ENCODE data around the gene WTIP. TPM values are rescaled to one million over a fixed set of nuclear protein-coding genes. Genes with fewer than 3 reads are reported as not detected.

The WTIP gene
- total RNA-seq (2022; extraction: Qiagen RNA extraction), result 23.6 to 38.2 TPM (median 35.0 TPM) in 5 replicates

GRCh38 chr19:34480971-34481841 is at the start of gene WTIP:
WTIP (plus strand) TSS chr19:34481758; CDS start chr19:34481975, 217 bp downstream.

Other genes with a start within 250 kb of the WTIP start
- 10.4 to 13.2 TPM (median 12.6 TPM) in 5 replicates for gene GARRE1, start 227.2 kb upstream of the WTIP start, total RNA-seq (2022; extraction: Qiagen RNA extraction)
- gene GPI, start 116.6 kb upstream of the WTIP start, total RNA-seq (2022; extraction: Qiagen RNA extraction), result 651 to 723 TPM (median 699 TPM) in 5 replicates
- gene PDCD2L, start 77.4 kb upstream of the WTIP start, total RNA-seq (2022; extraction: Qiagen RNA extraction), result 26.3 to 37.2 TPM (median 35.5 TPM) in 5 replicates
- gene UBA2, start 53.4 kb upstream of the WTIP start, total RNA-seq (2022; extraction: Qiagen RNA extraction), result 224 to 378 TPM (median 234 TPM) in 5 replicates
- gene SCGB2B2, start 195.4 kb downstream of the WTIP start, total RNA-seq (2022; extraction: Qiagen RNA extraction), result 0.02 to 0.13 TPM (median 0.10 TPM) in 4 of 5 replicates, not detected in the other
- 13.1 to 16.2 TPM (median 15.4 TPM) in 5 replicates for gene ZNF302, start 195.9 kb downstream of the WTIP start, total RNA-seq (2022; extraction: Qiagen RNA extraction)